HG02759 (cell line): Measurements from ENCODE around the gene BCL2L14.
"Not testable (repeated sequence)": the region's sequence is repeated elsewhere in the genome, so short reads cannot be mapped to it uniquely, and the experiment has no call there.

Experiments used
- ATAC-seq: cut with Tn5 transposase; IDR thresholded peaks from one replicate; pipeline ENCODE4 v1.9.1; 2021; ENCODE audit warnings: mild to moderate bottlenecking, moderate library complexity; ENCODE audit not compliant: unreplicated experiment

BCL2L14 gene

DNA sequence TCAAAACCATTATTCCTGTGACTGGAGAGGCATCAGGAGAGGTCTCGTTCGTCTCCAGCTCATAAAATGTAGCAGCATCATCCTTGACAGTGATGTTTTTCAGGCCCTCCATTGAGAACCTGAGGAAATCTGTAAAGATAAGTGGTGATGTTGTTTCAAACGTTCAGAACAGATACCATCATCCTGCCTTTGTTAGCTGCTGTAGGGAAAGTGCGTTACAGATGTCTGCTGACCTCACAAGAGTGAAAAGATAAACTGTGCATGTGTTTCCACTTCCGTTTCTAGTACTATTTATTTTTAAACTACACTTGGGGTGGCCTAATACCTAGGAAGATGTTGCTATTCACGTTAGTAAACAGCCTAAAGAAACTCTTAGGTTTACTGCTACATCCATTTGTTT lies 28.4 kb downstream of the BCL2L14 start:
- no peak for ATAC-seq

DNA sequence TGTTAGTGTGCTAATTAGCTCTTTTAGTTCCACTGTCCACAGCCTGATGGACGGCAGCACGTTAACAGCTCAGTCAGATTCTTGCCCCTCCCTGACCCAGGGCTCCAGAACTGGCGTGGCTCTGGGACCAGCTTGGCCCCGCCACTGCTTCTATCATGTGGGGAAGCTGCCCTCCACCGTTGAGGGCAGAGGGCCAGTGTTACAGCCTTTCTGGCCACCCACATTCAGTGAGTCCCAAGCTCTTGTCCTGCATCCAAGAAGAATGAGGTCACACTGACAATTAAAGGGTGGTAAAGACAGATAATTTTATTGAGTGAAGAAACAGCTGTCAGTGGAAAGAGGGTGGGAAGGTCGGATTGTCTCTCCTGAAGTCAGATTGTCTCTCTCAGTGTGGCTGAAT lies 36.9 kb downstream of the BCL2L14 start:
- no peak for ATAC-seq

DNA sequence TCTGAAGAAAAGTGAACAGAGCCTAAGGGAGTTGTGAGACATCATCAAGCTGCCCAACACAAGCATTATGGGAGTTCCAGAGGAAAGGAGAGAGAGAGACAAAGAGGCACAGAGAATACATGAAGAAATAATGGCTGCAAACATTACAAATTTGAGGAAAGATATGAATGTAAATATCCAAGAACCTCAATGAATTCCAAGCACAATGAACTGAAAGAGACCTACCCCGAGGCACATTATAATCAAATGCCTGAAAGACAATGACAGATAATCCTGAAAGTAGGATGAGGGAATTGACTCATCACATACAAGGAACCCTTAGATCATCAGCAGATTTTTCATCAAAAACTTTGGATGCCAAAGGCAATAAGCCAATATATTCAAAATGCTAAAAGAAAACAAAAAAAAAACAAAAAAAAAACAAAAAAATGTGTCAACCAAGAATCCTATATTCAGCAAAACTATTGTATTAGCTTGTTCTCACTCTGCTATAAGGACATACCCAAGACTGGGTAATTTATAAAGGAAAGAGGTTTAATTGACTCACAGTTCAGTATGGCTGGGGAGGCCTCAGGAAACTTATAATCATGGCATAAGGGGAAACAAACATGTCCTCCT lies 37.8 kb downstream of the BCL2L14 start:
- ATAC-seq: no peak

DNA sequence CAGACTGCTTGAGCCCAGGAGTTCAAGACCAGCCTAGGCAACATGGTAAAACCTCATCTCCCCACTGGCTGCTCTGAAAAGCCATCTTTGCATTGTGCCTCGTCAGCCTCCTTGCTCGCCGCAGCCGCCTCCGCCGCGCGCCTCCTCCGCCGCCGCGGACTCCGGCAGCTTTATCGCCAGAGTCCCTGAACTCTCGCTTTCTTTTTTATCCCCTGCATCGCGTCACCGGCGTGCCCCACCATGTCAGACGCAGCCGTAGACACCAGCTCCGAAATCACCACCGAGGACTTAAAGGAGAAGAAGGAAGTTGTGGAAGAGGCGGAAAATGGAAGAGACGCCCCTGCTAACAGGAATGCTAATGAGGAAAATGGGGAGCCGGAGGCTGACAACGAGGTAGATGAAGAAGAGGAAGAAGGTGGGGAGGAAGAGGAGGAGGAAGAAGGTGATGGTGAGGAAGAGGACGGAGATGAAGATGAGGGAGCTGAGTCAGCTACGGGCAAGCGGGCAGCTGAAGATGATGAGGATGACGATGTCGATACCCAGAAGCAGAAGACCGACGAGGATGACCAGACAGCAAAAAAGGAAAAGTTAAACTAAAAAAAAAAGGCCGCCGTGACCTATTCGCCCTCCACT lies 40.3 kb downstream of the BCL2L14 start:
- not testable (repeated sequence) for ATAC-seq

DNA sequence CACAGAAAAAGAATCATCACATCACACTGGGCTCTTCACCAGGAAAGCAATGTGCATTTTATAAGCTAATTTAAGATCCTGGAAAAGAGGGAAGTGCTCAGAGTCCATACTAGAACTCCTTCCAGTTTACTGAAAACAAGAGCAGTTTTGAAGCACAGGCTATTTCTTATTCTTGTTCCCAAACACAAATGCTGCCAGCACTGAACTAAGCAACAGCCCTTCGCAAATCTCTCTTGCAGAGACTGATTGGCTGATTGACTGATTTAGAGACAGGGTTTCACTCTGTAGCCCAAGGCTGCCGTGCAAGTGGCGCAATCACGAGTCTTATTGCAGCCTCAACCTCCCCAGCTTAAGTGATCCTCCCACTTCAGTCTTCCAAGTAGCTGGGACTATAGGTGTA lies 44.8 kb downstream of the BCL2L14 start:
- ATAC-seq: no peak

DNA sequence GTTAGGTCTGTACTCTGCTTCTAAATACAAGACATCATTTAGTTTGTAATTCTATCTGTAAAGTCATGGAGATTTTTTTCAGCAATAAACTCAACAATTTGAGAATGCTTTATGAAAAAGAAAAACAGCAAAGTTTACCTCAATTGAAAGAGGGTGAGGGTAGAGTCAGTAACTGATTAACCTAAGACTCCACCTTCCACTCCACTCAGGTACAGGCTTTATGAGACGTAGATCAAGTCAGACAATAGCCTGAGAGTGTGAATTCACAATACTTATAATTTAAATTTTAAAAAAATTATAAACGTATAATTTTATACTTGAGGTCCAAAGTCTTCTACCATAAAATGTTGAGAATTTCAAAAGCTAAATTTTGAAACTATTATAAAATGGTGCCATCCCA lies 45.9 kb downstream of the BCL2L14 start:
- ATAC-seq: no peak

DNA sequence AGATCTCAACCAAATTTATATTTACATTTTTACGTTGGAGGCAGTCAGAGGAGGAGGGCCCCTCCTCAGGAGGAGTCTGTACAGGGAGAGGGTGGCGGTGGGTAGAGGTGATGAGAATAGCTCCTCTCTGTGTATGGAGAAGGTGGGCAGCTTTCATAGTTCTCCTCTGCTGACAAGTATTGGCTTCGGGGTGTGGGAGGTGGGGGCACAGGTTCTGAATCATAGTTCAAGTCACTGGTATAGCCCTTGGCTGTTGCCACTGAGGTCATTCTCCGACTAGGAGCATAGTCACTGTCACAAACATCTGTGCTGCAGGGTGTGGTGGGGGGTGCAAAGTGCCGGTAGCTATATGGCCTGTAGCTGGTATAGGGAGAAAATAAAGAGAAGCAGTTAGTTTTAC lies 50.3 kb downstream of the BCL2L14 start:
- no peak for ATAC-seq

DNA sequence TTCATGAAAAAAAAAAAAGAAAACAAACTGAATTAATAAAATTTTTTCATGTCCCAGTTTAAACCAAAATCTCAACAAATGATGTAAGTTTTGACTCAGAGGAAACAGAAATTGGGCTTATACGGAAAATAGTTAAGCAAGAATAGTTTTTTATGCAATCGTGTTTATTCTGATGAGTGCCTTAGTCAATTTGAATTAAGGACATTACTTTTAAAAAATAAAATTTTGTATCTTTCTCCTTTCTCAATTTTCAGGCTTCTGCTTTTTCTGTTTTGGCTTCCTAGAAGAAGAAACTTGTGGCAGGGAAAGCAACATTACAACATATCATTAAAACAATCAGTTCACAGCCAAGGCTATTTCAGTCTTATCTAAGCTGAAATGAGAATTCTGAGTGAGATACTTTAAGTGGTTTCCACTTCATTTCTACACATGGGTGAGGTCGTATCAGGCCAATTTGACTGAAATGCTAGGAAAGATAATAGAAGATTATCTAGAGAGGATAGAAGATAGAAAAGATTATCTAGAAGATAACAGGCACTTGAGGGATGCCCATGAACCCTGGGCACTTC lies 52.4 kb downstream of the BCL2L14 start:
- ATAC-seq: no peak

DNA sequence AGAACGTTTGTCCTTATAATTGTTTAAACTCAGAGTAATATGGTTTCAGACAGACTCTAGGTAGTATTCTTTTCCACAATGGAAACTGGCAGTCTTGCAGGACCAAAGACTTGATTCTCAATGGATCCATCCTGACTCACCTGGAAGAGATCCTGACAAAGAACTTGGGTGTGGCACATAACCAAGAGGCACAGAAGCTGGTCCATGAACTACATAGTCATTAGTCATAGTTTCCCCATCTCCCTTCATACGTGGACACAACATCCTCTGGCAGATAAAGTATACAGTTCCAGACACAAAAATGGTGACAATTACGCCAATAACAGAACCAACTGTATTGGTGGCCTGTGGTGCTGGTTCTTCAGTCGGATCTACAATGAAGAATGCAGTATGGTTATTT lies 55.8 kb downstream of the BCL2L14 start:
- ATAC-seq: no peak

DNA sequence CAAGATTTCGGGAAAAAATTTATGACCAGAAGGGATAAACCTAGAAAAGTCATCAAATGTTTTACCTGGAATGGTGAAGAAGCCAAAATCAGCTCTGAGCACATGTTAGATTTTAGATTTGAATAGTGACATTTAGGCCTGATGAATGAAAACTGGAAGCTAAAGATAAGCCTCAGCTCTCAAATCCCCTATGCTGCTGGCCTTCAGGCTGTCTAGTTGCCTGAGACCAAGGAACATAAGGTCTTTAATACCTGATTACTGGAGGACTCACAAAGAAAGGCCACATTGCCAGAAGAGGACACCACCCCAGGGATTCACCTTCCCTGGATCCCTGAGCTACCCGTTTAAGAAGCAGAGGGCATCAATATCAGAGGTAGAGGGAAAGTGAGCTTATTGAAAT lies 56.6 kb downstream of the BCL2L14 start:
- ATAC-seq: no peak

DNA sequence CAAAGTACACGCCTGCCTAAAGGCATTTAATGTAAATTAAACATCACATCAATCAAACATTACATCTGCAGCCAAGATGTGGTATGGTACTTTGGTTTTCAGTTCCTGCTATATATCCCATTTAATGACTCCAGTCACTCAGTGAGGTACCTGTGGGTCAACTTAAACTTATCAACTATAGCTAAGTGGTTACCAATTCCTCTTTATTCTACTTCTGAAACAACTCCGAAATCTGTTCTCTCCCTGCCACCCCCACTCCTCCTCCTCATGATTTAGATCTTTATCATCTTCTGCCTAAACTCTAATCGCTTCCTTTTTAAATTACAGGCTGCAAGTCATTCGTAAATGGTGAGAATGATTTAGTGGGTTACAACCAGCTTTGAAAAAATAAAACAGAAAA lies 57.9 kb downstream of the BCL2L14 start:
- ATAC-seq: no peak

DNA sequence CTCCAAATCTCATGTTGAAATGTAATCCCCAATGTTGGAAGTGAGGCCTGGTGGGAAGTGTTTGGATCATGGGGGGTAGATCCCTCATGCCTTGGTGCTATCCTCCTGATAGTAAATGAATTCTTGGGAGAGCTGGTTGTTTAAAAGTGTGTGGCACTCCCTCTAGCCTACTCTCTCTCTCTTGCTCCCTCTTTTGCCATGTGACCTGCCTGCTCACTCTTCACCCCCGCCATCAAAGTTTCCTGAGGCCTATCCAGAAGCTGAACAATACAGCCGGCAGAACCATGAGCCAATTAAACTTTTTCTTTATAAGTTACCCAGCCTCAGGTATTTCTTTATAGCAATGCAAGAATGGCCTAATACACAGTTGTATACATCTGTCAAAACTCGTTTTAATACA lies 62.5 kb downstream of the BCL2L14 start:
- ATAC-seq: no peak

DNA sequence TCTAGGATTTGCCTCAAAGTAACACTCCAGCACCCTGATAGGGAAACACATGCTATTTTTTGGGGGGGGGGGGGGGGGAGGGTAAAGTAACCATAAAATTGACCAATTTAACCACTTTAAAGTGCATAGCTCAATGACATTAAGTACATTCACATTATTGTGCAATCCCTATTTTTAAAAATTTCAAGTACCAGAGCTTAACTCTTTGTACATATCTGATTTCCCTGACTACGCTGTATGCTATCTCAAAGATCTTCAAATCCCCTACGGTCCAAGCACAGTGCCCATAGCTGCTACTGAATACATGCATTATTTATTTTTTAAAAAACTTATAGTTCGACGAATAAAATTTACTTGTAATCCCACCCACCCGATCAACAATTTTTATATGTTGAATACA lies 63.0 kb downstream of the BCL2L14 start:
- ATAC-seq: no peak

DNA sequence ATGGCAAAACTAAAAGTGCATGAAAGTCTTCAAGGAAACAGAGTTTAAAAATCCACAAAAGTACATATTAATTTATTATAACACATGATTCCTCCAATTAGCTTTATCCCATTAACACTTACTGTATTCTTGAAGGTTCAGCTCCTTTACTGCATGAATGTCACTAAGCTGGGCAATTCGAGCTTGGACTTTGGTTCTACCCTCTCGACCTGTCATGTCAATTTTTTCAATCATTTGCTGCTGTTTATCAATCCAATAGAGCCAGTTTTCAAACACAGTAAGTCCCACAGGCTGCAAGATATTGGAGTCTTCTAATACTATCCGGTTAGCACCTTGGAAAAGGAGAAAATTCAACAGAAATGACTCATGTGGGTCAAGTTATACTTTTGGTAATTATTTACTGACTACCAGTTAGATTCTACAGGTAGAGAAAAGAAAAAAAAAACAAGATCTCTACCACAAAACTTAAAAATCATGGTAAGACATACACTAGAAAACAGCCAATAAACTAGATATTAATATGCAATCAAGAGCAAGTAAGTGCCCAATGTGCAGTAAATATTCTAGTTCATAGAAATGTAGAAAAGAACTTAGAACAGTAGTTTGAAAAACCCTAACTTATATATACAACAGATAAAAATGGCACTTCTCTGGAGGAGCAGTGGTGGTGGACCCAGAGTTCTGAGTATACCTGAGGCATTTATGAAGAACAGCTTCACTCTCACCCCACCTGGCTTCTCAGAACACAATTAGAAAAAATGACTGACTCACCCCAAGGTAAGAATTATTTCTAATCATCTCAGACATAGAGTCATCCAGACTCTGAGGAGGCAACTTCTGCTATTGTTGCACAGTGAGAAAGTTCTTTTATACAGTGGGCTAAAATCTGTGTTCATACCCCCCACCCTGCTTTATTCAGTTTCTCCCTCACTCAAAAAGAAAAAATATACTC lies 67.7 kb downstream of the BCL2L14 start:
- no peak for ATAC-seq

DNA sequence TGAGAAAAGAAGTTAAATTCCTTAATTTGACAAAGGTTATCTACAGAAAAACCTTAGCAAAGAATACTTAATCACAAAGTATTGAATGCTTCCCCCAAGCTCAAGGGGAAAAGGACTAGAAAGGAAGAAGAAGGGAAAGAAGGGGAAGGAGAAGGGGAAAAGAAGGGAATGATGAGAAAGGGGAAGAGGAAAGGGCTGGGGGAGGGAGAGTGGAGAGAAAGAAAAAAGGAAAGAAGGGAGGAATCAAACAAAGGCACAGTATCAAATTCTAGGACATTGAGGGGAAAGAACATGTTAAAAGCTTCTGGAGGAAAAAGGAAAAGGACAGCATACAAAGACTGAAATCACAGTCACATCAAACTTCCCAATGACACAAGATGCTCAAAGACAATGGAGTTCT lies 70.3 kb downstream of the BCL2L14 start:
- ATAC-seq: no peak

DNA sequence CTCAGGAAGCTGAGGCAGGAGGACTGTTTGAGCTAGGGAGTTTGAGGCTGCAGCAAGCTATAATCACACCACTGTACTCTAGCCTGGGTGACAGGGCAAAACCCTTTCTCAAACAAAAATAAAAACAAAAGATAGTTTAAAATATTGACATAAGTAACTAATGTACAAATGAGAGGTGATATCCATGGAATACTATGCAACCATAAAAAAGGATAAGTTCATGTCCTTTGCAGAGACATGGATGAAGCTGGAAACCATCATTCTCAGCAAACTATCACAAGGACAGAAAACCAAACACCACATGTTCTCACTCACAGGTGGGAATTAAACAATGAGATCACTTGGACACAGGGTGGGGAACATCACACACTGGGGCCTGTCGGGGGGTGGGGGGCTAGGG lies 73.8 kb downstream of the BCL2L14 start:
- ATAC-seq: not testable (repeated sequence)

DNA sequence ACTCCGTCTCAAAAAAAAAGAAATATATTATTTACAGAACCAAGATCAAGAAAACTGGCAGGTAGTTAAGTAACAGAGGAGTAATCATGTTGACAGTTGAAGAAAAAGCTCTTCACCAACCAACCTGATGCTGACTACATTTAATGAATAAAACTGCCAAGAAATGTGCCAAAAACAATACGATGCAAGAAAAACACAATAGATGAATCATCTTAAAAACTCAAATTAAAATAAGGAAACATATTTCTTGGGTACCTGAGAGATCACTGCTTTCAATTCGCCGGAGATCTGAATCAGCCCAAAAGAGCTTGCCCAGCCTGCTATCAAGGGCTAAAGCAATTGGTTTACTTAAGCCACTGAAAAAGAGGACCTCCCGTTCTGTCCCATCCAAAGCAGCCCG lies 76.4 kb downstream of the BCL2L14 start:
- no peak for ATAC-seq
